ENCODE results near the gene TCEA3.

- no peak for TF ChIP-seq CTCF (IDR thresholded peaks at IDR 0.05)
- TF ChIP-seq POLR2A (IDR thresholded peaks at IDR 0.05), result no peak
These were observed 18.2 kb upstream of the TCEA3 start for GRCh38 chr1:23442751-23443150.
